ENCODE results near the gene DSCAM.

The DSCAM gene

DNA sequence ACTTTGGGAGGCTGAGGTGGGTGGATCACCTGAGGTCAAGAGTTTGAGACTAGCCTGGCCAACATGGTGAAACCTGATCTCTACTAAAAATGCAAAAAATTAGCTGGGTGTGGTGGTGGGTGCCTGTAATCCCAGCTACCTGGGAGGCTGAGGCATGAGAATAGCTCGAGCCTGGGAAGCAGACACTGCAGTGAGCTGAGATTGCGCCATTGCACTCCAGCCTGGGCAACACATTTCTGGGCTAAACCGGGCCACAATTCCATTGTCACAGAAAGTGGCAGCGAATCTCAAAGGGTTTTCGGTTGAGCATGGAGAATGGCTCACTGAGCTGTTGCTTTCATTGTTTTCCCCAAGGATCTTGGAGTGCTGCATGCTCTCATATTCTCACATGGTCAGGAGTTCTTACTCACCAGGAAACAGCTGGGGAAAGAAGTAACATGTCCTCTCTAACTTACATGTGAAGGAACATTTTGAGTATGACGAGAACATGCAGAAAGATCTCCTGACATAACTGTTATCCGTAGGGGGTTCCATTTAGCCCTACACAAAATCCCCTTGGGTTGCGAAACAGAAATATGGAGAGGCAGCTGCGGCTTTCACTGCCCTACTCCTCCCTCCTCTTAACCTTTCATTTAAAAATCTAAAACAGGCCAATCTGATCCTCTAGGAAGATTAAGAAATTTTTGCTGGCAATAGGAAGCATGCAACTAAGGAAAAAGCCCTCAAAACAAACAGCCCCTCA is 638.6 kb downstream of the DSCAM start:
- TF ChIP-seq SIN3A (IDR thresholded peaks at IDR 0.05; ENCODE audit: borderline replicate concordance, insufficient read depth, low read length) (no peak), TAF1 (IDR thresholded peaks at IDR 0.05; ENCODE audit: borderline replicate concordance, insufficient read depth, low read length) (no peak), FOXP2 (optimal IDR thresholded peaks at IDR 0.05; ENCODE audit: borderline replicate concordance, extremely low read depth, extremely low read length, insufficient read depth) (no peak), POLR2AphosphoS5 (IDR thresholded peaks at IDR 0.05; ENCODE audit: low read depth, low read length) (no peak)
- TF ChIP-seq, protein P1, sequence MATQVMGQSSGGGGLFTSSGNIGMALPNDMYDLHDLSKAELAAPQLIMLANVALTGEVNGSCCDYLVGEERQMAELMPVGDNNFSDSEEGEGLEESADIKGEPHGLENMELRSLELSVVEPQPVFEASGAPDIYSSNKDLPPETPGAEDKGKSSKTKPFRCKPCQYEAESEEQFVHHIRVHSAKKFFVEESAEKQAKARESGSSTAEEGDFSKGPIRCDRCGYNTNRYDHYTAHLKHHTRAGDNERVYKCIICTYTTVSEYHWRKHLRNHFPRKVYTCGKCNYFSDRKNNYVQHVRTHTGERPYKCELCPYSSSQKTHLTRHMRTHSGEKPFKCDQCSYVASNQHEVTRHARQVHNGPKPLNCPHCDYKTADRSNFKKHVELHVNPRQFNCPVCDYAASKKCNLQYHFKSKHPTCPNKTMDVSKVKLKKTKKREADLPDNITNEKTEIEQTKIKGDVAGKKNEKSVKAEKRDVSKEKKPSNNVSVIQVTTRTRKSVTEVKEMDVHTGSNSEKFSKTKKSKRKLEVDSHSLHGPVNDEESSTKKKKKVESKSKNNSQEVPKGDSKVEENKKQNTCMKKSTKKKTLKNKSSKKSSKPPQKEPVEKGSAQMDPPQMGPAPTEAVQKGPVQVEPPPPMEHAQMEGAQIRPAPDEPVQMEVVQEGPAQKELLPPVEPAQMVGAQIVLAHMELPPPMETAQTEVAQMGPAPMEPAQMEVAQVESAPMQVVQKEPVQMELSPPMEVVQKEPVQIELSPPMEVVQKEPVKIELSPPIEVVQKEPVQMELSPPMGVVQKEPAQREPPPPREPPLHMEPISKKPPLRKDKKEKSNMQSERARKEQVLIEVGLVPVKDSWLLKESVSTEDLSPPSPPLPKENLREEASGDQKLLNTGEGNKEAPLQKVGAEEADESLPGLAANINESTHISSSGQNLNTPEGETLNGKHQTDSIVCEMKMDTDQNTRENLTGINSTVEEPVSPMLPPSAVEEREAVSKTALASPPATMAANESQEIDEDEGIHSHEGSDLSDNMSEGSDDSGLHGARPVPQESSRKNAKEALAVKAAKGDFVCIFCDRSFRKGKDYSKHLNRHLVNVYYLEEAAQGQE (IDR thresholded peaks at IDR 0.05; ENCODE audit: insufficient read depth in 1 of 2, low read depth in 2 of 2, low read length in 2 of 2), result no peak

GRCh38 chr21:40200946-40201345 is 646.0 kb downstream of the DSCAM start:
- TF ChIP-seq FOXP2 (optimal IDR thresholded peaks at IDR 0.05; ENCODE audit: borderline replicate concordance, extremely low read depth, extremely low read length, insufficient read depth), result no peak
- TF ChIP-seq, protein P1 (IDR thresholded peaks at IDR 0.05; ENCODE audit: insufficient read depth in 1 of 2, low read depth in 2 of 2, low read length in 2 of 2), result no peak
- TF ChIP-seq SIN3A (IDR thresholded peaks at IDR 0.05; ENCODE audit: borderline replicate concordance, insufficient read depth, low read length), result no peak
- TF ChIP-seq POLR2AphosphoS5 (IDR thresholded peaks at IDR 0.05; ENCODE audit: low read depth, low read length), result no peak
- TF ChIP-seq TAF1 (IDR thresholded peaks at IDR 0.05; ENCODE audit: borderline replicate concordance, insufficient read depth, low read length), result no peak

GRCh38 chr21:40200126-40200525 is 646.8 kb downstream of the DSCAM start:
- TF ChIP-seq FOXP2 (optimal IDR thresholded peaks at IDR 0.05; ENCODE audit: borderline replicate concordance, extremely low read depth, extremely low read length, insufficient read depth) (no peak), POLR2AphosphoS5 (IDR thresholded peaks at IDR 0.05; ENCODE audit: low read depth, low read length) (no peak), SIN3A (IDR thresholded peaks at IDR 0.05; ENCODE audit: borderline replicate concordance, insufficient read depth, low read length) (no peak), TAF1 (IDR thresholded peaks at IDR 0.05; ENCODE audit: borderline replicate concordance, insufficient read depth, low read length) (no peak)
- TF ChIP-seq, protein P1 (IDR thresholded peaks at IDR 0.05; ENCODE audit: insufficient read depth in 1 of 2, low read depth in 2 of 2, low read length in 2 of 2), result no peak

DNA sequence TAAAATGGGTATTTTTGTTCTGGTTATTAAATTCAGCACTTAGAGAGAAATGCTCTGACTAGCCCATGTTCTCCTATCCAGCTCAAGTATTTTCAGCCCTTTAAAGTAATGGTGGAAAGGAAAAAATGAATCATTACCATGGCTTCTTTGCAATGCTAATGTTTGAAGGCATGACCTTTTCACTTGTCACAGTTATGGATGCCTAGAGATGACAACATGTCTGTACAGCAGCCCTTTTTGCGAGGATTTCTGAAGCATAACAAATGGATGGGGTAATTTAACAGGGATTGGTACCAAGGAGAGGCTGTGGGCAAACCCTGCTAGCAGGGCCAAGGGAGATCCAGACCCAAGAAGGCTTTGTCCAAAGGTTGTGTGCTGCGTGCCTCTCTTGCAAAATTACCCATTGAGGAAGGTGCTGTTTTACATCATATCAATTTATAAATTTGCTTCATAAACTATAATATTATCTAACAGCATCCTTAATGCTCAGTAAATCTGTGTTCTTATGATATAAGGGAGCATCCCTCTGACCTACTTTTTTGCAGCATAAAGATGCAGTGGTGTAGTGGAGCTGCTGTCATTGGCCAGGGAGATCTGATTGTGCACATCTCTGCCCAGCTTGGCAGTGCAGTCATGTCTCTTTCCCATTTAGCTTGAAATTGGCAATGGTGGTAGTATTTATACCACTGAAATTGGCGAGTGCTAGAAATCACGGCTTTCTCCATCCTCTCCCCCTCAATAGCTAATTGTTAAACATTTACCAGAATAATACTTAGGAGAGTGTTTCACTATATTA is 652.6 kb downstream of the DSCAM start:
- no peak for TF ChIP-seq FOXP2 (optimal IDR thresholded peaks at IDR 0.05; ENCODE audit: borderline replicate concordance, extremely low read depth, extremely low read length, insufficient read depth)
- TF ChIP-seq, protein P1 (IDR thresholded peaks at IDR 0.05; ENCODE audit: insufficient read depth in 1 of 2, low read depth in 2 of 2, low read length in 2 of 2), result no peak
- TF ChIP-seq POLR2AphosphoS5 (IDR thresholded peaks at IDR 0.05; ENCODE audit: low read depth, low read length), result no peak
- TF ChIP-seq TAF1 (IDR thresholded peaks at IDR 0.05; ENCODE audit: borderline replicate concordance, insufficient read depth, low read length), result no peak

Data from PFSK-1 (cell line).